DOHH2 (cell line): Measurements from ENCODE around the gene R3HDM2.

ENCODE experiments used
- H3F3A ChIP-seq: fragments of 200-600 bp; sonication (generic), shearing (Covaris generic); 2 replicates; pipeline ENCODE4 v1.6.0; 2016; ENCODE audit warnings: antibody characterized with exemption, mild to moderate bottlenecking; ENCODE audit not compliant: control insufficient read depth, insufficient read depth
- H3K27ac ChIP-seq: fragments of 200-600 bp; sonication (generic); 2 replicates; pipeline ENCODE4 v1.5.1; 2014; ENCODE audit warnings: low read depth, mild to moderate bottlenecking, low read length, moderate library complexity
- H3K27me3 ChIP-seq: fragments of 200-600 bp; sonication (generic); 2 replicates; pipeline ENCODE4 v1.6.1; 2014; ENCODE audit warnings: mild to moderate bottlenecking, low read length, mixed read lengths; ENCODE audit not compliant: control insufficient read depth
- H3K36me3 ChIP-seq: fragments of 200-600 bp; sonication (generic); 2 replicates; pipeline ENCODE4 v1.6.1; 2014; ENCODE audit warnings: mild to moderate bottlenecking, low read length, moderate library complexity, mixed read lengths; ENCODE audit not compliant: control insufficient read depth
- H3K4me1 ChIP-seq: fragments of 200-600 bp; sonication (generic); 2 replicates; pipeline ENCODE4 v1.6.1; 2014; ENCODE audit warnings: mild to moderate bottlenecking, low read length, mixed read lengths; ENCODE audit not compliant: control insufficient read depth
- H3K4me2 ChIP-seq: fragments of 200-600 bp; sonication (generic); 2 replicates; pipeline ENCODE4 v1.6.0; 2014; ENCODE audit warnings: mild to moderate bottlenecking, low read length, moderate library complexity
- H3K4me3 ChIP-seq: fragments of 200-600 bp; sonication (generic); 2 replicates; pipeline ENCODE4 v1.5.1; 2014; ENCODE audit warnings: mild to moderate bottlenecking, low read length, mixed read lengths
- H3K79me2 ChIP-seq: fragments of 200-600 bp; sonication (generic); 2 replicates; pipeline ENCODE4 v1.6.1; 2014; ENCODE audit warnings: mild to moderate bottlenecking, low read length, mixed read lengths; ENCODE audit not compliant: control insufficient read depth
- H3K9me2 ChIP-seq: fragments of 200-600 bp; sonication (generic); replicated peaks from 2 replicates; pipeline ENCODE4 v1.6.1; 2014; ENCODE audit warnings: mild to moderate bottlenecking, low read length, mixed read lengths; ENCODE audit not compliant: control insufficient read depth
- H3K9me3 ChIP-seq: fragments of 200-600 bp; sonication (generic); 2 replicates; pipeline ENCODE4 v1.6.1; 2014; ENCODE audit warnings: antibody characterized with exemption, low read length, mixed read lengths; ENCODE audit not compliant: control insufficient read depth, insufficient read depth
- H4K20me1 ChIP-seq: fragments of 200-600 bp; sonication (generic); 2 replicates; pipeline ENCODE4 v1.6.0; 2014; ENCODE audit warnings: low read depth, mild to moderate bottlenecking, antibody characterized with exemption, low read length, moderate library complexity; ENCODE audit not compliant: control insufficient read depth, insufficient read depth
- EZH2phosphoT487 ChIP-seq: fragments of 200-600 bp; sonication (generic); IDR thresholded peaks from 2 replicates; pipeline ENCODE4 v1.6.1; 2017; ENCODE audit warnings: borderline replicate concordance, mild to moderate bottlenecking, antibody characterized with exemption, low read length, moderate library complexity, mixed read lengths
- TF ChIP-seq, protein P1 (sequence below): fragments of 200-600 bp; sonication (generic); IDR thresholded peaks from one replicate; pipeline ENCODE4 v1.5.1; 2014; ENCODE audit warnings: antibody characterized with exemption, mild to moderate bottlenecking, low read depth, low read length; ENCODE audit not compliant: poor library complexity, severe bottlenecking

The R3HDM2 gene

DNA sequence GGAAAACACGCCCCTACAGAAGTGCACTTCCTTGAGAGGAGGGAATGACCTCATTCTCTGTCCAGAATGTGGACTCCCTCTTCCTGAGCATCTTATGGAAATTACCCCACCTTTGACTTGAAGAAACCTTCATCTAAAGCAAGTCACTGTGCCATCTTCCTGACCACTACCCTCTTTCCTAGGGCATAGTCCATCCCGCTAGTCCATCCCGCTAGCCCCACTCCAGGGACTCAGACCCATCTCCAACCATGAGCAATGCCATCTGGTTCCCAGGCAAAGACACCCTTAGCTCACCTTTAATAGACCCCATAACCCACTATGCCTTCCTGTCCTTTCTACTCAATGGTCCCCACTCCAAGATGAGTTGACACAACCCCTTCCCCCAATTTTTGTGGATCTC, 19.2 kb upstream of the R3HDM2 start:
- Histone ChIP-seq H3K4me3 (no peak overlapping the region), H3K4me2 (no peak overlapping the region), H3K27ac (no peak overlapping the region), H3F3A (peaks cover 4% of the 10 kb centered on the region; the same call in 1 of the 2 replicates), H3K9me3 (no peaks in the 10 kb centered on the region), H4K20me1 (no peaks in the 10 kb centered on the region), H3K27me3 (no peaks in the 10 kb centered on the region), H3K9me2 (no peaks in the 10 kb centered on the region), H3K79me2 (no peaks in the 10 kb centered on the region), H3K4me1 (peaks cover 16% of the 10 kb centered on the region), H3K36me3 (no peaks in the 10 kb centered on the region)
- TF ChIP-seq EZH2phosphoT487, result no peak
- TF ChIP-seq, protein P1, sequence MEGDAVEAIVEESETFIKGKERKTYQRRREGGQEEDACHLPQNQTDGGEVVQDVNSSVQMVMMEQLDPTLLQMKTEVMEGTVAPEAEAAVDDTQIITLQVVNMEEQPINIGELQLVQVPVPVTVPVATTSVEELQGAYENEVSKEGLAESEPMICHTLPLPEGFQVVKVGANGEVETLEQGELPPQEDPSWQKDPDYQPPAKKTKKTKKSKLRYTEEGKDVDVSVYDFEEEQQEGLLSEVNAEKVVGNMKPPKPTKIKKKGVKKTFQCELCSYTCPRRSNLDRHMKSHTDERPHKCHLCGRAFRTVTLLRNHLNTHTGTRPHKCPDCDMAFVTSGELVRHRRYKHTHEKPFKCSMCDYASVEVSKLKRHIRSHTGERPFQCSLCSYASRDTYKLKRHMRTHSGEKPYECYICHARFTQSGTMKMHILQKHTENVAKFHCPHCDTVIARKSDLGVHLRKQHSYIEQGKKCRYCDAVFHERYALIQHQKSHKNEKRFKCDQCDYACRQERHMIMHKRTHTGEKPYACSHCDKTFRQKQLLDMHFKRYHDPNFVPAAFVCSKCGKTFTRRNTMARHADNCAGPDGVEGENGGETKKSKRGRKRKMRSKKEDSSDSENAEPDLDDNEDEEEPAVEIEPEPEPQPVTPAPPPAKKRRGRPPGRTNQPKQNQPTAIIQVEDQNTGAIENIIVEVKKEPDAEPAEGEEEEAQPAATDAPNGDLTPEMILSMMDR, result no peak

DNA sequence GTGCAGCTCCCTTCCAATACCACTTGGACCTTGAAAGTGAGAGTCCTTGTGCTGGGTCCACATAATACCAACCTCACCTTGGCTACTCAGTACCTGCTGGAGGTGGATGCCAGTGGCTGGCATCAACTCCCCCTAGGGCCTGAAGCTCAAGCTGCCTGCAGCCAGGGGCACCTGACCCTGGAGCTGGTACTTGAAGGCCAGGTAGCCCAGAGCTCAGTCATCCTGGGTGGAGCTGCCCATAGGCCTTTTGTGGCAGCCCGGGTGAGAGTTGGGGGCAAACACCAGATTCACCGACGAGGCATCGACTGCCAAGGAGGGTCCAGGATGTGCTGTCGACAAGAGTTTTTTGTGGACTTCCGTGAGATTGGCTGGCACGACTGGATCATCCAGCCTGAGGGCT, 18.5 kb upstream of the R3HDM2 start:
- H4K20me1 ChIP-seq, result no peaks in the 10 kb centered on the region
- peaks cover 5% of the 10 kb centered on the region; the same call in 1 of the 2 replicates for H3F3A ChIP-seq
- no peaks in the 10 kb centered on the region for H3K27me3 ChIP-seq
- H3K36me3 ChIP-seq, result no peaks in the 10 kb centered on the region
- no peaks in the 10 kb centered on the region for H3K79me2 ChIP-seq
- no peak overlapping the region for H3K4me2 ChIP-seq
- H3K9me2 ChIP-seq, result no peaks in the 10 kb centered on the region
- H3K4me3 ChIP-seq, result no peak overlapping the region
- no peaks in the 10 kb centered on the region for H3K9me3 ChIP-seq
- H3K4me1 ChIP-seq, result peaks cover 9% of the 10 kb centered on the region
- no peak overlapping the region for H3K27ac ChIP-seq
- no peak for TF ChIP-seq EZH2phosphoT487
- TF ChIP-seq, protein P1, result no peak

DNA sequence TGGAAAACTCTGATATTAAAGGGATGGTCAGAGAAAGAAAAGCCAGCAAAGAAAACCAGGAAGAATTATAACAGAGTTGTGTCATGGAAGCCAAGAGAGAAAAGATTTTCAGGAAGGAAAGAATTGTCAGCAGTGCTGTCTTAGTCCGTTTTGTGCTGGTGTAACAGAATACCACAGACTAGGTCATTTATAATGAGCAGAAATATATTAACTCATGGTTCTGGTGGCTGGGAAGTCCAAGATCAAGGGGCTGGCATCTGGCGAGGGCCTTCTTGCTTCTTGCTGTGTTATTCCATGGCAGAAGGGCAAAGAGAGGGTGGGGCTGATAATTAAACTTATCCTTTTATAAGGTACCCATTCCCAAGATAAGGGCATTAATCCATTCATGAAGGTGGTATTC, 17.8 kb upstream of the R3HDM2 start:
- Histone ChIP-seq H3K27me3 (no peaks in the 10 kb centered on the region), H4K20me1 (no peaks in the 10 kb centered on the region), H3K79me2 (no peaks in the 10 kb centered on the region), H3K27ac (no peak overlapping the region), H3K4me1 (peaks cover 9% of the 10 kb centered on the region), H3F3A (peaks cover 5% of the 10 kb centered on the region; the same call in 1 of the 2 replicates), H3K36me3 (no peaks in the 10 kb centered on the region), H3K9me3 (no peaks in the 10 kb centered on the region), H3K4me3 (no peak overlapping the region), H3K4me2 (no peak overlapping the region), H3K9me2 (no peaks in the 10 kb centered on the region)
- TF ChIP-seq EZH2phosphoT487, result no peak
- TF ChIP-seq, protein P1, result no peak
